OCI-LY3 (cell line): ENCODE data around the gene SPIRE1.

Experiments
- H2AFZ ChIP-seq: fragments of 200-600, 300-600 bp; shearing (Covaris generic); 2 replicates; pipeline ENCODE4 v1.6.0; 2014; ENCODE audit warnings: antibody characterized with exemption, low read depth, low read length
- H3K27ac ChIP-seq: fragments of 200-600, 300-600 bp; sonication (generic); 2 replicates; pipeline ENCODE4 v1.5.1; 2014; ENCODE audit warnings: mild to moderate bottlenecking, low read length, moderate library complexity, mixed read lengths
- H3K27me3 ChIP-seq: fragments of 200-600, 300-600 bp; sonication (generic); 2 replicates; pipeline ENCODE4 v1.6.1; 2014; ENCODE audit warnings: low read depth, low read length, mixed read lengths
- H3K36me3 ChIP-seq: fragments of 200-600, 300-600 bp; sonication (generic); replicated peaks from 2 replicates; pipeline ENCODE3; 2014; ENCODE audit warnings: low read depth, low read length, mixed read lengths
- H3K4me1 ChIP-seq: fragments of 300-600, 200-600 bp; sonication (generic); 2 replicates; pipeline ENCODE4 v1.6.1; 2014; ENCODE audit warnings: low read length, mixed read lengths
- H3K4me2 ChIP-seq: fragments of 200-600, 300-600 bp; sonication (generic); 2 replicates; pipeline ENCODE4 v1.6.1; 2014; ENCODE audit warnings: low read length, mixed read lengths
- H3K4me3 ChIP-seq: fragments of 300-600, 200-600 bp; sonication (generic); 2 replicates; pipeline ENCODE4 v1.5.1; 2014; ENCODE audit warnings: antibody characterized with exemption, mild to moderate bottlenecking, low read length, moderate library complexity
- H3K79me2 ChIP-seq: fragments of 300-600, 200-600 bp; shearing (Covaris generic); 2 replicates; pipeline ENCODE4 v1.6.1; 2014; ENCODE audit warnings: mild to moderate bottlenecking, low read length, mixed read lengths
- H3K9ac ChIP-seq: fragments of 300-600, 200-600 bp; shearing (Covaris generic); 2 replicates; pipeline ENCODE4 v1.6.0; 2014; ENCODE audit warnings: mild to moderate bottlenecking, low read length, moderate library complexity
- H3K9me3 ChIP-seq: fragments of 200-600, 300-600 bp; shearing (Covaris generic); 2 replicates; pipeline ENCODE4 v1.6.1; 2014; ENCODE audit warnings: low read length, mixed read lengths; ENCODE audit not compliant: insufficient read depth
- H4K20me1 ChIP-seq: fragments of 200-600, 300-600 bp; sonication (generic); 2 replicates; pipeline ENCODE4 v1.6.1; 2016; ENCODE audit warnings: low read length, mixed read lengths; ENCODE audit not compliant: insufficient read depth
- CTCF ChIP-seq: fragments of 200-600, 300-600 bp; sonication (generic); IDR thresholded peaks from 2 replicates; pipeline ENCODE4 v1.5.1; 2014; ENCODE audit warnings: antibody characterized with exemption, low read length, low read depth
- EZH2phosphoT487 ChIP-seq: fragments of 200-600 bp; shearing (Covaris generic); IDR thresholded peaks from 2 replicates; pipeline ENCODE4 v1.6.1; 2018; ENCODE audit warnings: antibody characterized with exemption, mixed run types, low read depth

Gene SPIRE1

DNA sequence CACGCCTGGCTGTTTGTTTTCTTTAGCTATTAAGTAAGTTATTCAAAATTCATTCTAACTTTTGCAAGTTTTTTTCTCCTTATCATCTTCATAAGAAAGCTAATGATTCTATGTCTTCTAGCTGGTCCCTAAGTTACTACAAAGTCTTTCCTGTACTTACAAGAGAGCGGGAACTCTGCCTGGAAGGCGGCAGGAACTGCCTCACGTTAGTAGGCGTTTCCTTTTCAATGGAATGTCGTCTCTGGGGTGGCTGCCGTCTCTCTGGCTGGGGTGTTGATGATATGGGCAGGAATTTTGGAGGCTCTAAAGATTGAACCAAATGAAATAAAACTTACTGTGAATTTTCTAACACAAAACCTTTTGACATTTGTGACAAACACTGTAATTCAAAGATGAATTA, 194.7 kb downstream of the SPIRE1 start:
- H3K36me3 ChIP-seq: no peaks in the 10 kb centered on the region
- H2AFZ ChIP-seq: no peak overlapping the region
- H3K4me3 ChIP-seq: no peak overlapping the region
- H3K27ac ChIP-seq: no peak overlapping the region
- H3K27me3 ChIP-seq: no peaks in the 10 kb centered on the region
- H3K9me3 ChIP-seq: no peaks in the 10 kb centered on the region
- no peaks in the 10 kb centered on the region for H3K4me1 ChIP-seq
- H3K4me2 ChIP-seq: no peak overlapping the region
- TF ChIP-seq CTCF (no peak), EZH2phosphoT487 (no peak)
- no peaks in the 10 kb centered on the region for H4K20me1 ChIP-seq
- no peaks in the 10 kb centered on the region for H3K79me2 ChIP-seq
- no peak overlapping the region for H3K9ac ChIP-seq

- H3K36me3 ChIP-seq: no peaks in the 10 kb centered on the region
- H3K4me1 ChIP-seq: no peaks in the 10 kb centered on the region
- no peaks in the 10 kb centered on the region for H4K20me1 ChIP-seq
- no peak overlapping the region for H3K4me3 ChIP-seq
- H3K27me3 ChIP-seq: no peaks in the 10 kb centered on the region
- H3K27ac ChIP-seq: no peak overlapping the region
- H3K4me2 ChIP-seq: no peak overlapping the region
- no peak overlapping the region for H2AFZ ChIP-seq
- no peaks in the 10 kb centered on the region for H3K79me2 ChIP-seq
- H3K9ac ChIP-seq: no peak overlapping the region
- TF ChIP-seq EZH2phosphoT487 (no peak), CTCF (no peak)
- H3K9me3 ChIP-seq: no peaks in the 10 kb centered on the region
Measured at GRCh38 chr18:12462242-12462641, 195.7 kb downstream of the SPIRE1 start.

GRCh38 chr18:12461326-12461725, 196.6 kb downstream of the SPIRE1 start:
- no peak overlapping the region for H2AFZ ChIP-seq
- H3K9me3 ChIP-seq: no peaks in the 10 kb centered on the region
- no peaks in the 10 kb centered on the region for H3K27me3 ChIP-seq
- no peaks in the 10 kb centered on the region for H3K36me3 ChIP-seq
- no peak for TF ChIP-seq EZH2phosphoT487
- no peak for TF ChIP-seq CTCF
- H3K79me2 ChIP-seq: no peaks in the 10 kb centered on the region
- H3K4me1 ChIP-seq: no peaks in the 10 kb centered on the region
- H3K4me3 ChIP-seq: no peak overlapping the region
- H4K20me1 ChIP-seq: no peaks in the 10 kb centered on the region
- no peak overlapping the region for H3K9ac ChIP-seq
- no peak overlapping the region for H3K27ac ChIP-seq
- no peak overlapping the region for H3K4me2 ChIP-seq

DNA sequence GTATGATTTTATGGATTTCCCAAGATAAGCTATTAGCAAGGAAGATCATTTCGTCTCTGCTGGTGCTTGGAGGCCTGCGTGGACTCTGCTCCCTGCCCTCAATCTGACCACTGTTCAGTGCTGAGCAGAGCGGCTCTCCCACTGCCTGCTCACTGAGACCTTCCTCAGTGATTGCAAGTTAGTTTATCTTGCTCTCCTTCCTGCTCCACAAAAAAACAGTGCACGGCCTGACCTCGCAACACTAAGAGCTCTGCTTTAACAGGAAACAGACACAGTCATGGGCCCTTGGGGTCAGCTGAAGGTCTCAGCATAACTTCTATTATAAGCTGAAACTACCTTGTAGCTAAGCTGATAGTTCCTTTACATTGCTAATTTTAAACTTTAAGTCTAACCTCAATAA, 197.0 kb downstream of the SPIRE1 start:
- H3K36me3 ChIP-seq: no peaks in the 10 kb centered on the region
- H3K9me3 ChIP-seq: no peaks in the 10 kb centered on the region
- no peak overlapping the region for H3K9ac ChIP-seq
- H3K79me2 ChIP-seq: no peaks in the 10 kb centered on the region
- H3K4me1 ChIP-seq: no peaks in the 10 kb centered on the region
- H3K27ac ChIP-seq: no peak overlapping the region
- H3K27me3 ChIP-seq: no peaks in the 10 kb centered on the region
- no peak overlapping the region for H3K4me2 ChIP-seq
- H4K20me1 ChIP-seq: no peaks in the 10 kb centered on the region
- H3K4me3 ChIP-seq: no peak overlapping the region
- H2AFZ ChIP-seq: no peak overlapping the region
- TF ChIP-seq CTCF: no peak
- no peak for TF ChIP-seq EZH2phosphoT487
